Memory B cell (primary cell): ENCODE data around the gene ZFYVE27.

Experiments used
- ATAC-seq: fragments of 150-1000 bp; cut with Tn5 transposase; 2 replicates; pipeline ENCODE4 v1.10.0; 2021; ENCODE audit warnings: low read depth, mild to moderate bottlenecking, moderate library complexity
- DNase-seq, 2 donors: peaks; one replicate each; pipeline ENCODE4 v3.0.0; 2022; ENCODE audit warnings: low spot score in 2 of 2
- H3K27ac Mint-ChIP-seq: one replicate; pipeline ENCODE4 v1.8.0; 2022; ENCODE audit warnings: mild to moderate bottlenecking, moderate library complexity, mixed read lengths
- H3K27me3 Mint-ChIP-seq: one replicate; pipeline ENCODE4 v1.8.0; 2022; ENCODE audit warnings: mixed read lengths
- H3K36me3 Mint-ChIP-seq: one replicate; pipeline ENCODE4 v1.8.0; 2022; ENCODE audit warnings: mild to moderate bottlenecking, mixed read lengths
- H3K4me1 Mint-ChIP-seq: one replicate; pipeline ENCODE4 v1.8.0; 2022; ENCODE audit warnings: mixed read lengths
- H3K4me3 Mint-ChIP-seq: one replicate; pipeline ENCODE4 v1.8.0; 2022; ENCODE audit warnings: mild to moderate bottlenecking, moderate library complexity, mixed read lengths
- H3K9me3 Mint-ChIP-seq: one replicate; pipeline ENCODE4 v1.8.0; 2022; ENCODE audit warnings: mixed read lengths

ZFYVE27 gene

DNA sequence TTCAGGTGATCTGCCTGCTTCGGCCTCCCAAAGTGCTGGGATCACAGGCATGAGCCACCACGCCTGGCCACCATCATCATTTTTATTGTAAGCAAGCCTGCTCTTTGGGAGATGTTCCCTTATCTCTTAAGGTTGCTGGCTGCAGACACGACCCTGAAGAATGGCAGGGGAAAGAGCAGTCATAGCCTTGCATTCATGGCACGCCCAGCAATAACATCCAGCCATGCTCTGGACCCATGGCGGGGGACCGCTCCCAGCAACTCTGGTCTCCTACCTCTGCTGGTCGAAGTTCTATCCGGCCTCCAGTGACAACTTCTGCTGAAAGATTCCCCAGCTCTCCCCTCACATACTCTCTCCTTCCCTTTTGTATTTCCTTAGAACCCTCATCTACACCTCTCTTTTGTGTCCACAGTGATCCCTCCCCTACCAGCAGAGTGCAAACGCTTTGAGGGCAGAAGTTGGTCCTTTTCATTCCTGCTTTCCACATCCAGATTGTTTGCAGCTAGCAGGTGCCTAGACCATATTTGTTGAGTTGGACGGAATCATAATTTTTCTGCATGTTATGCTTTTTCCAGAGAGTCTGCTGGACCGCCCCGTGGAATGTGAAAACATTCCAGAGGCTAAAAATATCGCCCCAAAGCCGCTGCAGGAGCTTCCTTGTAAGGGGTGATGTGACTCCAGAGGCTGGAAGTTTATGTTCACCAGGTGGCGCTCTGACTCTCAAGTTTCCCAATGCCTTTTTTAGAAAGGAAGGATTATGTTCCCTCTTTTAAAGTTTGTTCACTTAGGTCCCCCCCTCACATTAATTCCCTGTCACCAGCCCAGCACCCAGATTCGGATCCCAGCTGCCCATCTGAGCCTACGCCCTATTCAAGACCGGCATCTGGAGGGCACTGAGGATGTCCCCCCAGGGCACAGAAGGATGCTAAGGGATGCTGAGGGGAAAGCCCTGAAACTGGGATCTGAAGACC, 27.7 kb upstream of the ZFYVE27 start:
- Mint-ChIP-seq H3K27ac (no peak overlapping the region), H3K4me3 (no peak overlapping the region), H3K36me3 (no peaks in the 10 kb centered on the region), H3K4me1 (peaks cover 10% of the 10 kb centered on the region), H3K27me3 (peaks cover 11% of the 10 kb centered on the region), H3K9me3 (no peaks in the 10 kb centered on the region)
- no peak for DNase-seq
- ATAC-seq, result no peak

DNA sequence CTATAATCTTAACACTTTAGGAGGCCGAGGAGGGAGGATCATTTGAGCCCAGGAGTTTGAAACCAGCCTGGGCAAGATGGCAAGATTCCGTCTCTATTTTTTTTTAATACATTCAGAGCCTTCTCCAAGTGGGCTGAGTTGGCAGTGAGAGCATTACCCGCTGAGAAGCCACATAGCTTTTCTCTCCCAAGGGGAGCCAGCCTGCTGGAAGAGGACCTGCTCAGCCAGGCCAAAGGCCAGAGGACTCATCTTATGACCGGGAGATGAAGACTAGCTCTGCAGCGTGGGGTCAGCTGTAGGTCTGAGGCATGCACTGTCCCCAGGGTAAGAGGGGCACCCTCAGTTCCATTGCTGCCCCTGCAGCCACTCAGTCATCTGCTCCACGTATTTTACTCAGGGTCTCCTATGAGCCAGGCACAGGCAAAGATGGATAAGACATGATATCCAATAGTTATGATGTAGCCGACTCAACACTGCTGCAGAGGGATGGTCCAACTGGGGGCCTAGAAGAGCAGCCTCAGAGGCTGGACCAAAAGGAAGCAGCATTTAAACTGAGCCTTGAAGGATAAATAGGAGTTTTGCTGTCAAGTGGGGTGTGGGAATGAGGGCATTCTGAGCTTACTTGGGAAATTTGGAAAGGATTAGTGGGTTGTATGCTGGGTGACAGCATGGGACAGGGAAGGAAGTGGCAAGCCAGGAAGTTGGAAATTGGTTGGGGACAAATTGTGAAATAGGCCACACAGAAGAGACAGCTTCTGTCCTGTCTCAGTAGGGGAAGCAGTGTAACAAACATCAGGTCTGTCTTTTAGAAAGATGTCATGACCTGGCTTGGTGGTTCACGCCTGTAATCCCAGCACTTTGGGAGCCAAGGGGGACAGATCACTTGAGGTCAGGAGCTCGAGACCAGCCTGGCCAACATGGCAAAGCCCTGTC, 25.0 kb upstream of the ZFYVE27 start:
- ATAC-seq, result no peak

DNA sequence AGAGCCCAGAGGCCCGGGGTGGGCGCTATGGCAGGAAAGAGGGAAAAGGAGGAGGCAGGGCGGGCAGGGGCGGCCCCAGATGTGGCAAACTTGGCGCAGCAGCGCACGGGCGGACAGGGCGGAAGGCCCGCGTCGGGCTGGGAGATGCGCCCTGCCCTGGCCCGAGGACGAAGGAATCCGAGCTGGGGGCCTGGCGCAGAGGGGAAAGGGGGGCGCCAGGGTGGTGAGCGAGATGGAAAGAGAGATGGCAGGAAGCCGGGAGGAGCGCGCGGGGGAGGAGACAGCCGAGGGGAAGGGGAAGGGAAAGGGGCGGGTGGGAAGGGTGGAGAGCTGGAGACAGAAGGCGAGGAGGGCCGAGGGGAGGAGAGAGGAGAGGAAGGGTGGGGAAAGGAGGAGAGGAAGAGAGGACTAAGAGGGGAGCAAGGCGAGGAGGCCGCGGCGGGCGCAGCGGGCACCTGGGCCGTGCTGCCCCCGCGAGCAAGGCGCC, 23.5 kb upstream of the ZFYVE27 start, which contains the start of gene MARVELD1:
Gene MARVELD1, plus strand, starts transcription at position 392 of the 487 bp plus-strand sequence. CDS start 147 bp downstream, outside the sequence.
- no peaks in the 10 kb centered on the region for H3K36me3 Mint-ChIP-seq
- ATAC-seq (no peak), DNase-seq (no peak)
- peaks cover 10% of the 10 kb centered on the region for H3K27me3 Mint-ChIP-seq
- H3K27ac Mint-ChIP-seq, result peak within 1 kb of the TSS; percentile 75
- no peaks in the 10 kb centered on the region for H3K9me3 Mint-ChIP-seq
- H3K4me1 Mint-ChIP-seq, result peaks cover 12% of the 10 kb centered on the region
- peak within 1 kb of the TSS; percentile 99 for H3K4me3 Mint-ChIP-seq

More for the DNA sequence above, 25.0 kb upstream of the ZFYVE27 start:
- Mint-ChIP-seq H3K27me3 (peaks cover 11% of the 10 kb centered on the region), H3K36me3 (no peaks in the 10 kb centered on the region), H3K4me1 (peaks cover 12% of the 10 kb centered on the region), H3K9me3 (no peaks in the 10 kb centered on the region), H3K4me3 (peak overlapping the region; percentile 59), H3K27ac (no peak overlapping the region)
- DNase-seq, result no peak

DNA sequence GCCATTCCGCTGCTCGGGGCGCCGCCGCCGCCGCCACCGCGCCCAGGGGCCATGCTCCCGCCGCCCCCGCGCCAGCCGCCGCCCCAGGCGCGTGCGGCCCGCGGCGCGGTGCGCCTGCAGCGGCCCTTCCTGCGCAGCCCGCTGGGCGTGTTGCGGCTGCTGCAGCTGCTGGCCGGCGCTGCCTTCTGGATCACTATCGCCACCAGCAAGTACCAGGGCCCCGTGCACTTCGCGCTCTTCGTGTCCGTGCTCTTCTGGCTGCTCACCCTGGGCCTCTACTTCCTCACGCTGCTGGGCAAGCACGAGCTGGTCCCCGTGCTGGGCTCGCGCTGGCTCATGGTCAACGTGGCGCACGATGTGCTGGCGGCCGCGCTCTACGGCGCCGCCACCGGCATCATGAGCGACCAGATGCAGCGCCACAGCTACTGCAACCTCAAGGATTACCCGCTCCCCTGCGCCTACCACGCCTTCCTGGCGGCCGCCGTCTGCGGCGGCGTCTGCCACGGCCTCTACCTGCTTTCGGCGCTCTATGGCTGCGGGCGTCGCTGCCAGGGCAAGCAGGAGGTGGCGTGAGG, 23.0 kb upstream of the ZFYVE27 start:
- peak; percentile 84 for ATAC-seq
- Mint-ChIP-seq H3K36me3 (no peaks in the 10 kb centered on the region), H3K4me3 (peak overlapping the region; percentile 99), H3K4me1 (peaks cover 12% of the 10 kb centered on the region), H3K9me3 (no peaks in the 10 kb centered on the region), H3K27ac (peak overlapping the region; percentile 56), H3K27me3 (peaks cover 9% of the 10 kb centered on the region)
- DNase-seq, result peak; percentile 44 to 59

DNA sequence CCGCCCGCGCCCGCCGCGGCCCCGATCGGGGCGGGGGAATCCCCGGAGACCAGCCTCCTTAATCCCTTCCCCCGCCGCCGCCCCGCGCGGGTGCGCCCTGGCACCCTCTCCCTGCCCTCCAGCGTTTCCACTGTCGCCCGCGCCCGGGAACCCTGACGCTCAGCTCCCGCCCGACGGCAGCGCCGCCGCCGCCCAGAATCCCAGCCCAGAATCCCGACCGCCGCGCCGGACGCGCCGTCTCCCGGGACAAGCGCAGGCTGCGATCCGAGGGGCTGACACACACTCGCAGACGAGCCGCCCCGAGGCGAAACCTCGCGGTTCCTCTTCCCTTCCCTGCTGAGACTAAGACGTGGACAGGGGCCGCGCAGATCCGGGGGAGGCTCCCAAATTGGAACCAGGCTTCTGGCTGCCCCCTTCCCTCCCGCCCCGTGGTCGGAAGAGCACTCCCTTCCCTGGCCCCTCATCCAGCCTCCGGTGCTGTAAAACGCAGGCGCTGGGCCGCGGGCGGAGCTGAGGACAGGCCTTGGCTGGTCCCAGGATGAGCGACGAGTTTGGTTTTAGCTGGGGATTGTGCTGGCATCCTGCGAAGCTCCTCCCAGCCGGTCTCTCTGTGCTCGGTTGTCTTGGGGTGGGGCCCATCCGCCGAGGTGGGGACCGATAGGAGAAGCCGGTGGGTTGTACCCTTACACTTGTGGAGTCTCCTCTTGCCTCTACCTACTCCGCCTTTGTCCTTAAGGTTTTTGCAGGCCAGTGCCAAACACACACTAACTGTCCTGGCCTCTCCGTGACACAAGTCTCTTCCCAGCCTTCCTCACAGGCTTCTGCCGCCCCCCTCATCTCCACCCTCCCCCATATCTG, 22.3 kb upstream of the ZFYVE27 start:
- Mint-ChIP-seq H3K27me3 (peaks cover 6% of the 10 kb centered on the region), H3K4me3 (peak overlapping the region; percentile 99), H3K36me3 (no peaks in the 10 kb centered on the region), H3K9me3 (no peaks in the 10 kb centered on the region), H3K4me1 (peaks cover 12% of the 10 kb centered on the region), H3K27ac (peak overlapping the region; percentile 56)
- ATAC-seq (peak; percentile 57), DNase-seq (peak; percentile 20 to 50)

DNA sequence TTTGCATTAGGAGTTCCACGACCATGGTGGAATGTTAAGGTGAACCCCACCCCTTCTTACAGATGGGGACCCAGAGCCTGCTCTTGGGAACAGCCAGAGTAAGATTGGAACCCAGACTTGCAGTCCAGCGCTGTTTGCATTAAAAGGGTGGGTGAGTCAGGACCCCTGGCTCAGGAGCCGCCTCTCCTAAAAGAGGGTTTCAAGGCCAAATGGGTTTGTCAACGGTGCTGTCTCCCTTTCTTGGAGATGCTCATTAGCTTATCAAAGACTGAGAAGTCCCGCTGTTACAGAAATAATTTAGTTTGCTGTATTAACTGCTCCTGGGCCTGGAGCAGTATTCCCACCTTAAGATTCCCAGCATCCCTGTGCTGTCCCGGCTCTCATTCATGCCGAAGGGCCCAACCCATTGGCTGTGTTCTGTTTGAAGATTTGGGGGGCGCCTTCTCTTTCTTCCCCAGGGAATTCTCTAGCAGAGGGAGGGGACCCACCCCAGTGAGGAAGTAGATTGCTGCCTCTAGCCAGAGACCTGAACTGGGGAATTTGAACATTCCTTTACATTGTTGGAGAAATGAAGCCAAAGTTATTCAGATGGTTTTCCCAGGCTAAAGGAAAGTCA, 21.6 kb upstream of the ZFYVE27 start:
- Mint-ChIP-seq H3K36me3 (no peaks in the 10 kb centered on the region), H3K4me1 (peaks cover 12% of the 10 kb centered on the region), H3K27me3 (peaks cover 6% of the 10 kb centered on the region), H3K9me3 (no peaks in the 10 kb centered on the region), H3K4me3 (peak overlapping the region; percentile 99), H3K27ac (no peak overlapping the region)
- no peak for DNase-seq
- no peak for ATAC-seq

DNA sequence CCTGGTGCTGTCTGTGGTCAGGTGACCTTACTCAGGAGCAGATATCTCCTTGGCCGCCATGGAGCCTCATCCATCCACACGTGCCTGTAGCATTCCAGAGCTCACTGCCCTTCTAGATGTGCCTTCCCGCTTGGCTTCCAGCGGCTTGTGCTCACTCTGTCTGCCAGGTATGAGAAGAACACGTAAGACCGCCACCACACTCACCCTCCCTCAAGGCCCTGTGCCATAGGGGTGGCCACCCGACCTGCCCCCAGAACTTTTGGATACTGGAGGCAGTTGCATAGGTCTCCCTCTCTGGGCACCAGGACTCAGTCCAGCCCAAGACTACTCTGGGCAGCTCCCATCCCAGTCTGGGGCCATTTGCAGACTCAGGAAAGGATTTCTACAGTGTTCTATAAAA, 19.3 kb upstream of the ZFYVE27 start:
- H3K27ac Mint-ChIP-seq, result no peak overlapping the region
- ATAC-seq, result no peak
- no peaks in the 10 kb centered on the region for H3K36me3 Mint-ChIP-seq
- DNase-seq, result no peak
- H3K4me3 Mint-ChIP-seq, result no peak overlapping the region
- H3K9me3 Mint-ChIP-seq, result no peaks in the 10 kb centered on the region
- peaks cover 3% of the 10 kb centered on the region for H3K27me3 Mint-ChIP-seq
- peaks cover 12% of the 10 kb centered on the region for H3K4me1 Mint-ChIP-seq

DNA sequence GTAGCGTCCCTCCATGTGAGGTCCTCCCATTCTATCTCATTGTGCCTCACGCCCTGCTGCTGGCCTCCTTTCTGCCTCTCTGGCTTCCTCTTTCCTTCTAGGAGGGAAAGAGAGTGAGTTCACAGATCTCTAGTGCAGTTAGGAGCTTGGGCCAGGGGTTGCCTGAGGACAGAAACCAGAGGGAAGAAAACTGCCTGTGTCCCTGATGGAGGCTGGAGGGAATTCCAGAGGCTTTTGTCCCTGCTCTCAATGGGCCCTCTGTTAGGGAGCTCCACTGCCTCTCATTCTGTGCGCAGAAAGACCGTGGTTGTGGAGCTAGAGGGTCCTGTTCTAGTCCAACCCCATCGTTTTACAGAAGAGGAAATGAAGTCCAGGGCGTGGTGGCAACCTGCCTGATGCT, 18.8 kb upstream of the ZFYVE27 start:
- H3K27ac Mint-ChIP-seq, result no peak overlapping the region
- ATAC-seq (no peak), DNase-seq (no peak)
- peaks cover 8% of the 10 kb centered on the region for H3K4me1 Mint-ChIP-seq
- H3K36me3 Mint-ChIP-seq, result no peaks in the 10 kb centered on the region
- no peak overlapping the region for H3K4me3 Mint-ChIP-seq
- H3K27me3 Mint-ChIP-seq, result no peaks in the 10 kb centered on the region
- no peaks in the 10 kb centered on the region for H3K9me3 Mint-ChIP-seq

DNA sequence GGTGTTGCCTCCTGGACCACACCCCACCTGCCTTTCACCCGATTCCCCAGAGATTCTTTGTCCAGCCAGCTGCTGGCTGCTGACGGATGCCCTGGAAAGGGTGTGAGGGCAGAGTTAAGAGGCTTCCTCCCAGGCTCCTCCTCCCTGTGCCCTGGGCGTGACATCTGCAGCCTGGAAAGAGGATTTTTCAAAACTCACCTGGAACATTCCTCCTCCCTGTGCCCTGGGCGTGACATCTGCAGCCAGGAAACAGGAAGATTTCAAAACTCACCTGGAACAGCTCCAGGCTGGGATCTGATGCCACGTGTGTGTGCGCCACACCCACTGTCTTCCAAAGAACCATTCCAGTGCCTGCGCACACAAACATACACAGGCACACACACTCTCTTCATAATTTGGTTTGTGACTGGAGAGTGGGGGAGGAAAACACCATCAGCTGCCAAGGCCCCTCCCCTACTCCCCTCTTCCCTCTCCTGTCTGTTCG, 18.2 kb upstream of the ZFYVE27 start:
- Mint-ChIP-seq H3K27ac (no peak overlapping the region), H3K9me3 (no peaks in the 10 kb centered on the region), H3K4me1 (peaks cover 5% of the 10 kb centered on the region), H3K4me3 (no peak overlapping the region), H3K27me3 (no peaks in the 10 kb centered on the region), H3K36me3 (no peaks in the 10 kb centered on the region)
- ATAC-seq (no peak), DNase-seq (no peak)

DNA sequence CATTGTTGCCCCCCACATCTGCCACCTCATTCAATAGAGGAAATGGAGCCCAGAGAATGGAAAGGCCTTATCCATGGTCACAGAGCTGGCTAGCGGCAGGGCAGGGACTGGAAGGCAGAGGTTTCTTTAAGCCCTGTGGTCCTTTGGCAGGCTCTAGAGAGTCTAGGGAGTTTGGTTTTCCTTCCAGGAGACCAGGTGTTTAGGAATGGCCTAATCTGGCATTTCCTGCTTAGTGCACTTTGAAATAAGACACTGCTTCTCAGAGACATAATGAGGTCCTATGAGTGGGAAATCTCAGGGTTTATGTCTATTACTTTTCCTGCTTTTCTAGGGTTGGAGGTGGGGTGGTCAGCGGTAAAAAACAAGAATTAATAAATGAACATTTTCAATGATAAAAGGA, 17.3 kb upstream of the ZFYVE27 start:
- ATAC-seq, result no peak
- no peak overlapping the region for H3K4me3 Mint-ChIP-seq

DNA sequence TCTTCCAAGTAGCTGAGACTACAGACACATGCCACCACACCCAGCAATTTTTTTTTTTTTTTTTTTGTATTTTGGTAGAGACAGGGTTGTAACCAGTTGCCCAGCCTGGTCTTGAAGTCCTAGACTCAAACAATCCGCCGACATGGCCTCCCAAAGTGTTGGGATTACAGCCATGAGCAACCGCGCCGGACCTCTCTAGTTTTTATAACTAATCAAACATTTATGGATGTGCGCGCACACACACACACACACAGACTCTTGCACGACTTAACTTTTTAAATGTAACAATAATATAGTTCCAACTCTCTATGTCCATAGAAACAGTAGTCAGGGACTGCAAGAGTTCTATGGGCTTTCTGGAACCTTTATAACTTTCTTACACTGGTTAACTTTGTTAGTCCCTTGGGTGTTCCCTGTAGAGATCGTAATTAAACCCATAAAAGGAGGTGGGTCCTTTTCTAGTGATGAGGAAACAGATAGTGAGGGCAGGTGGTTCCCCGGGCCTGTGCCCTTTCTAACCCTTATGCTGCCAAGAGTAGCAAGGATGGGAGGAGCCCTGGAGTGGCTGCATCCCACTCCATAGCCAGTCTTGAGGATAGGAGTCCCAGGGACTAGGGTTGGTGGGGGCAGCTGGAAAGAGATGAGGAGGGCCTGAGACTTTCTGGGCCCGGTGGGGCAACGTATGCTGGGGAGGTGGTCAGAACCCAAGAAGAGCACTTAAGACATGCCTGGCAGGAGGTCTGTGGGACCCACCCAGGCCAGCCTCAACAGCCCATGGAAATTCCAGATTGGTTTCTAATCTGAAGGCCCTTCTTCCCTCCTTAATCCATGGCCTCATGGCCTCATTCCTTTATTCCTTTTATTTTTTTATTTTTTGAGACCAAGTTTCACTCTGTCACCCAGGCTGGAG, 14.8 kb upstream of the ZFYVE27 start:
- ATAC-seq, result no peak
- Mint-ChIP-seq H3K4me1 (no peaks in the 10 kb centered on the region), H3K36me3 (no peaks in the 10 kb centered on the region), H3K4me3 (no peak overlapping the region), H3K27ac (no peak overlapping the region), H3K9me3 (no peaks in the 10 kb centered on the region), H3K27me3 (no peaks in the 10 kb centered on the region)
- DNase-seq, result no peak

More for the DNA sequence above, 17.3 kb upstream of the ZFYVE27 start:
- H3K27ac Mint-ChIP-seq, result no peak overlapping the region
- H3K36me3 Mint-ChIP-seq, result no peaks in the 10 kb centered on the region
- H3K27me3 Mint-ChIP-seq, result no peaks in the 10 kb centered on the region
- H3K9me3 Mint-ChIP-seq, result no peaks in the 10 kb centered on the region
- no peak for DNase-seq
- H3K4me1 Mint-ChIP-seq, result peaks cover 3% of the 10 kb centered on the region

DNA sequence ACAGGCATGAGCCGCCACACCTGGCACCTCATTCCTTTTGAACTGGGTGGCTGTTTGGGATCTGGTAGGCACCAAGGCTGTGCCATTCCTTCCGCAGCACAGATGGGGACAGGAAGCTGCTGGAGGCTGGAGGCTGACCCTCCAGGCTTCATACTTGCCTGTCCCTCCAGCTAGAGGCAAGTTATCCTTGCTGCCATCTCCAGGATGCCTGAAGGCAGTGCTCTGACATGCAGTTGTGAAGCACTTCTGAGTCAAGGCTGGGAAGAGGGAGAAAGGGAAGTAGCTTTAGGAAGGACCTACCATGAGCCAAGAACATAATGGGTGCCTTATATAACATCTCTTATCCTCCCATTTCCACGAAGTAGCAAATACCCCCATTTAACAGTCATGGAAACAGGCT, 13.9 kb upstream of the ZFYVE27 start:
- no peaks in the 10 kb centered on the region for H3K36me3 Mint-ChIP-seq
- no peak overlapping the region for H3K4me3 Mint-ChIP-seq
- H3K9me3 Mint-ChIP-seq, result no peaks in the 10 kb centered on the region
- DNase-seq (no peak), ATAC-seq (no peak)
- no peaks in the 10 kb centered on the region for H3K4me1 Mint-ChIP-seq
- no peaks in the 10 kb centered on the region for H3K27me3 Mint-ChIP-seq
- no peak overlapping the region for H3K27ac Mint-ChIP-seq
